Measurements from ENCODE around the gene TSPAN13.

TSPAN13 gene

GRCh38 chr7:16740996-16741395, 12.6 kb upstream of the TSPAN13 start:
- H3K4me3 ChIP-seq = no peak overlapping the region
- H3K27me3 ChIP-seq = no peaks in the 10 kb centered on the region
- H3K27ac ChIP-seq = no peak overlapping the region
- TF ChIP-seq, protein P1, sequence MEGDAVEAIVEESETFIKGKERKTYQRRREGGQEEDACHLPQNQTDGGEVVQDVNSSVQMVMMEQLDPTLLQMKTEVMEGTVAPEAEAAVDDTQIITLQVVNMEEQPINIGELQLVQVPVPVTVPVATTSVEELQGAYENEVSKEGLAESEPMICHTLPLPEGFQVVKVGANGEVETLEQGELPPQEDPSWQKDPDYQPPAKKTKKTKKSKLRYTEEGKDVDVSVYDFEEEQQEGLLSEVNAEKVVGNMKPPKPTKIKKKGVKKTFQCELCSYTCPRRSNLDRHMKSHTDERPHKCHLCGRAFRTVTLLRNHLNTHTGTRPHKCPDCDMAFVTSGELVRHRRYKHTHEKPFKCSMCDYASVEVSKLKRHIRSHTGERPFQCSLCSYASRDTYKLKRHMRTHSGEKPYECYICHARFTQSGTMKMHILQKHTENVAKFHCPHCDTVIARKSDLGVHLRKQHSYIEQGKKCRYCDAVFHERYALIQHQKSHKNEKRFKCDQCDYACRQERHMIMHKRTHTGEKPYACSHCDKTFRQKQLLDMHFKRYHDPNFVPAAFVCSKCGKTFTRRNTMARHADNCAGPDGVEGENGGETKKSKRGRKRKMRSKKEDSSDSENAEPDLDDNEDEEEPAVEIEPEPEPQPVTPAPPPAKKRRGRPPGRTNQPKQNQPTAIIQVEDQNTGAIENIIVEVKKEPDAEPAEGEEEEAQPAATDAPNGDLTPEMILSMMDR (IDR thresholded peaks at IDR 0.05) = no peak
- peaks cover 0 to 7% (median 0%) of the 10 kb centered on the region in 4 donors for H3K4me1 ChIP-seq
- DNase-seq = no peak
- H3K9me3 ChIP-seq = no peaks in the 10 kb centered on the region
- no peaks in the 10 kb centered on the region for H3K36me3 ChIP-seq
- intact Hi-C loops (cut with DNase I; ENCODE audit: low total_unique reads) = no loop called here

GRCh38 chr7:16741676-16742075, 11.9 kb upstream of the TSPAN13 start:
- Histone ChIP-seq H3K27ac (no peak overlapping the region), H3K36me3 (no peaks in the 10 kb centered on the region), H3K9me3 (no peaks in the 10 kb centered on the region), H3K4me1 (peaks cover 0 to 7% (median 0%) of the 10 kb centered on the region in 4 donors), H3K27me3 (no peaks in the 10 kb centered on the region), H3K4me3 (no peak overlapping the region)
- intact Hi-C loops (cut with DNase I; ENCODE audit: low total_unique reads) = no loop called here
- DNase-seq = no peak
- TF ChIP-seq, protein P1 (IDR thresholded peaks at IDR 0.05) = no peak

- no peaks in the 10 kb centered on the region for H3K9me3 ChIP-seq
- no peak overlapping the region for H3K4me3 ChIP-seq
- H3K27ac ChIP-seq = no peak overlapping the region
- TF ChIP-seq, protein P1 (IDR thresholded peaks at IDR 0.05) = no peak
- peaks cover 0 to 7% (median 0%) of the 10 kb centered on the region in 4 donors for H3K4me1 ChIP-seq
- no peaks in the 10 kb centered on the region for H3K27me3 ChIP-seq
- H3K36me3 ChIP-seq = no peaks in the 10 kb centered on the region
- DNase-seq = no peak
- intact Hi-C loops (cut with DNase I; ENCODE audit: low total_unique reads) = no loop called here
Observed at GRCh38 chr7:16742547-16742946, 11.0 kb upstream of the TSPAN13 start.

- Histone ChIP-seq H3K36me3 (no peaks in the 10 kb centered on the region), H3K9me3 (no peaks in the 10 kb centered on the region), H3K4me1 (peaks cover 0 to 7% (median 0%) of the 10 kb centered on the region in 4 donors), H3K27me3 (no peaks in the 10 kb centered on the region), H3K4me3 (no peak overlapping the region), H3K27ac (no peak overlapping the region)
- intact Hi-C loops (cut with DNase I; ENCODE audit: low total_unique reads) = no loop called here
- TF ChIP-seq, protein P1 (IDR thresholded peaks at IDR 0.05) = no peak
- DNase-seq = no peak
Observed at GRCh38 chr7:16743236-16743635, 10.3 kb upstream of the TSPAN13 start.

GRCh38 chr7:16744518-16745250, 8.9 kb upstream of the TSPAN13 start:
- Histone ChIP-seq H3K4me1 (peaks cover 0 to 7% (median 0%) of the 10 kb centered on the region in 4 donors), H3K36me3 (no peaks in the 10 kb centered on the region), H3K9me3 (no peaks in the 10 kb centered on the region), H3K27ac (no peak overlapping the region), H3K4me3 (no peak overlapping the region), H3K27me3 (no peaks in the 10 kb centered on the region)
- TF ChIP-seq, protein P1 (IDR thresholded peaks at IDR 0.05) = no peak
- intact Hi-C loops (cut with DNase I; ENCODE audit: low total_unique reads) = no loop called here
- no peak for DNase-seq

All from tibial artery (tissue), 4 donors.